CD4-positive, alpha-beta T cell treated with Interleukin-21 for 1 hour (primary cell): ENCODE measurements around the gene E2F2.
A peak's percentile ranks its signal among the peaks of the same experiment; 100 is the strongest.

Experiments used
- DNase-seq: peaks from one replicate; pipeline ENCODE4 v3.0.0-alpha.2; 2020

Gene E2F2

DNA sequence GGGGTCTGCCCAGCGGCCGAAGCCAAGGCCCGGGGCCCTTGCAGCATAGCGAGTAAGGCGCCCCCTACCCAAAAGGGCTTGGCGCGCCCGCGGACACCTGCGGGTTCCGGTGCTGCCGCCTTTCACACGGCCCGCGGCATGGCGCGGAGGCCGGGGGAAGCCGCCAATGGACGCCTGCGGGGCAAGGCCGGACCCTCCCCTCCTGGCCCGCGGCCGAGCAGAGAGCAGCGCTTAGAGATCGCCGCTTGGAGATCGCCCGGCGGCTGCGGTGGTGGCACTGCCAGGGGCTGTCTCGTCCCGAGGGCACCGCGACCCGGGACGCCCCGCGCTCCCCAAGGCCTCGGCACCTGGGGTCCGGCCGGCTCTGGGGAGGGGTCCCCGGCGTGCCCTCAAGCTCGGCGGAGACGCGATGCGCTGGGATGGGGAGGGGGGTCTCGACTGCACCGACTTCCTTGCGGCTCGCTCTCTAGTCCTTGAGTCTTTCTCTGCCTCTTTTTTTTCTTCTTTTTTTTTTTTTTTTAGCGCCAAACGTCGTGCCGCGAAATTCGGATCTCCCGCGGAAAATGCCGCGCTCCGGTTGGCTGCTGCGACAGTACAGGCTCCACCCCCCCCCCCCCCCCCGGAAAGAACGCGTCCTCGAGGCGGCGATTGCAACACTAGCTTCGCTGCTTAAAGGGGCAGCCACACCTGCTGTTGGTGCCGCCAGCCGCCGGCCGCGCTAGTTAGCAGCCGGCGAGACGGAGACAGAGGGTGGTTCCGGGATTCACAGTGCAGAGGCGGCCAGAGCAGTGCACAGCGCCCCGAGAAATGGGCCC is at the start of gene E2F2:
Gene E2F2 (minus strand): TSS at position 487 of the 815 bp plus-strand sequence. CDS start 440 bp downstream, at position 47.
- DNase-seq: peak; percentile 89

GRCh38 chr1:23578997-23579363 is 47.9 kb upstream of the E2F2 start:
- no peak for DNase-seq

DNA sequence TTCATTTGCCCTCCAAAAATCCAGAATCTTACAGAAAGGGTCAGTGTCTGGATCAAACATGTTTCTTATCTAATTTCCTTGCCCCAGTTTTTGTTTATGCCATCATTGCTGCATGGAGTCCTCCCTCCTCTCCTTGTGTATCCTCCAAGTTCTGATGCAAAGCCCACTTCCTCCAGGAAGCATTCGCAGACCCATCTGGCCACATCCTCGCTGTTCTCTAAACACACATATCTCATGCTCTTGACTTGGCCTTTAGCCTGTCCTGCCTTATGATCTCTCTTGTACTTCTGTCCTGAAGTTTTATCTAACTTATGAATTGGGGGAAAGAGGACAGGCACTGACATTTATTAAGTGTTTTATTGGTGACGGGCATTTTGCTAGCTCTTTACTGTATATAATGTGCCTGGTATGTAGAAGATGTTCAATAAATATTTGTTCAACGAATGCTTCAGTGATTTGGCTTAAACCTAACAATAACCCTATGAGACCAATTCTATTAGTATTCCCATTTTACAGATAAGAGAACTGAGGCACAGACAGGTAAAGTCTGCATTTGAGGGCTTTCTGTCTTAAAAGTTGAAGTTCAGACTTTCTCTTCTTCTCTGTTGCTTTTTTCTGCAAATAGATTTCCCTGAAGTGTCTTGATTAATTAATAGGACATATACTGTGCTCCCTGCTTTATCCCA is 47.4 kb upstream of the E2F2 start:
- DNase-seq: no peak

- no peak for DNase-seq
Observed at GRCh38 chr1:23577056-23578004, 46.3 kb upstream of the E2F2 start.

DNA sequence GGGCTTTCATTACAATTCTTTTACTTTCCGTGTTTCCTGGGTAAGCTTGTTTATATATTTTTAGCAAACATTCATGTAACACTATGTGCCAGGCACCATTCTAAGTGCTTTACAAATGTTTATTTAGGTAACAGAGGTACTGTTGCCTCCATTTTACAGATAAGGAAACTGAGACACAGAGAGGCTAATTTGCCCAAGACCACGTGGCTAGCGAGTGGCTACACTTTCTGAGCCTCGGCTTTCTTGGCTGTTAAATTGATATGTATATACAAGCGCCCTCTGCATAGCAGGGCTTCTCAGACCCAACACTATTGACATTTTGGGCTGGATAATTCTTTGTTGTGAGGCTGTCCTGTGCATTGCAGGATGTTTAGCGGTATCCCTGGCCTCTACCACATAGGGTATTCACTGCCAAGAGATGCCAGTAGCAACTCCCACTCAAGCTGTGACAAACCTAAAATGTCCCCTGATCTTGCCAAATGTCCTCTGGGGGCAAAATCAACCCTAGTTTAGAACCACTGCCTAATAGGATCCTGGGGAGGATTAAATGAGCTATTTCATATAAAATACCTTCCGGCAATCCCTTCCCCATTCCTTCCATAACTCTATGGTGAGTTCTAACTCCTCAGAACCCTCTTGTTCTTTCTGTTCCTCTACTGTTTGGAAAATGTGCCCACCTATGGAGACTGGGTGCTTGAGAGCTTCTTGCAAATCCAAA is 45.5 kb upstream of the E2F2 start:
- no peak for DNase-seq

- DNase-seq: no peak
Observed at GRCh38 chr1:23575226-23575810, 44.3 kb upstream of the E2F2 start.

DNA sequence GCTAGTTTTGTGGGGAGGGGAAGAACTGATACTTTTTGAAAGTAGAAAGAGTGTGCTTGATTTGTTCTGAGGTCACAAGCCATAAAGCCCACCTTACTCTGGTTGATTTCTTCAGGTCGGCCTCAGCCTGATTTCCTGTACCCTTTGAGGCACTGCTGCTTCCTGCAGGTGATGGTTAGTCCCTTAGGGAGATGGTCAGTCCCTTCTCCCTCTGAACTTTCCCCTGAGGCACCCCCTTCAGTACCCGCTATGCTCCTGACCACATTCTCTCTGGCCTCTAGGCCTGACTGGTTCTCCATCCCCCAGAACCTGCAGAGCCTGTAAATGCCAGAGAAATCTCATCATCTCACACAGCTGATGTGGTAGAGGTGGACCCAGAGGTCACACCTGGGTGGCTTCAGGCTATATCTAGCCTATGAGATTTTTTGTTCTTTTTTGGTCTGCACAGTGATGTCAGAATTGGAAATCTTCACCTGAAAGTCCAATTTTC is 43.3 kb upstream of the E2F2 start:
- DNase-seq: no peak

- no peak for DNase-seq
Observed at GRCh38 chr1:23573574-23574182, 42.6 kb upstream of the E2F2 start.

- DNase-seq: no peak
Observed at GRCh38 chr1:23571465-23571864, 40.4 kb upstream of the E2F2 start.

DNA sequence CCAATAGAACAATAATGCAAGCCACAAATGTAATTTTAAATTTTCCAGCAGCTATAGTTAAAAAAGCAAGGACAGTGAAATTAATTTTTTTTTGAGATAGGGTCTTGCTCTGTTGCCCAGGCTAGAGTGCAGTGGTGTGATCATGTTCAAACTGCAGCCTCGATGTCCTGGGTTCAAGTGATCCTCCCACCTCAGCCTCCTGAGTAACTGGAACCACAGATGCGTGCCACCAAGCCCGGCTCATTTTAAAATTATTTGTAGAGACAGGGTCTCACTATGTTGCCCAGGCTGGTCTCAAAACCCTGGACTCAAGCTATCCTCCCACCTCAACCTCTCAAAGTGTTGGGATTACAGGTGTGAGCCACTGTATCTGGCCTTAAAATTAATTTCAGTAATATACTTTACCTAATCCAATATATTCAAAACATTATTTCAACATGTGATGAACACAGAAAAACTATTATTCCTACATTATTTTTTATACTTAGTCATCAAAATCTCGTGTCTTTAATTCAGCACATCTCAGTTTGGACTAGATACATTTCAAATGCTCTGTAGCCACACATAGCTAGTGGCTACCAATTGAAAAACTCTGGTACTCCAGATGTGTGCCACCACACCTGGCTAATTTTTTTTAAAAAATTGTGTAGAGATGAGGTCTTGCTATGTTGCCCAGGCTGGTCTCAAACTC is 39.1 kb upstream of the E2F2 start:
- no peak for DNase-seq

DNA sequence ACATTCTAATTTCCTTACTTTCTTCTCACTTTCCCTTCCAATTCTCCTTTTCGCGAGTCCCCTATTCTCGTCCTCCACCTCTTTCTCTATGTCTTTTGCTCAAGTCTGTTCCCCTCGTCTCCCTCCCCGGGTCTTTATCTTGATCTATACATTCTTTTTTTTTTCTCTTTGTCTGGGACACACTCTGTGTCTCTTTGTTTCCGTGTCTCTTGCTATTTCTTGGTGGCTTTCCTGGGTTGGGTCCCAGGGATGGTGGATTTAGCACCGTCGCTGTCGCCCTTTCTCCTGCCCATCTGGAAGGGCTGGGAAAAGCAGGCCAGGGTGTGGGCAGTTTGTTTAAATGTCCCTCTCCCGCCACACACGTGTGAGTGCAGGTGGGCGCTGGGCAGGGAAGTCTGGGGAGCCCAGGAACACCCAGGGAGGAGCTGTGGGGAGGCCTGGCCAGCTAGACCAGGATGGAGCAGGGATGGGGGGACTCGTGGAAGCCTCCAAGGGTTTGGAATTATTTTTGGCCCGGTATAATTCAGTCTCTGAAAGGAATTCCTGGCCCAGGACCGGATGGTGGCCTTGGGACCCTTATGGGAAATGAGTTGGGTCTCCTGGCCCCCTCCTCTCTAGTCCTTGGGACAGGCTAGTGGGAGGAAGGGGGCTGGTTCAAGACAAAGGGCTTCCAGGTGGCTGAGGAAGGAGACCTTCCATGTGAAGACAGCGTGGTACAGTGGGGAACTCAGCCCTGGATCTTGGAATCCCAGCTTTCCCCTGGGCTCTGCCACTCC is 37.8 kb upstream of the E2F2 start:
- DNase-seq: no peak

GRCh38 chr1:23567996-23568607 is 37.1 kb upstream of the E2F2 start:
- no peak for DNase-seq

DNA sequence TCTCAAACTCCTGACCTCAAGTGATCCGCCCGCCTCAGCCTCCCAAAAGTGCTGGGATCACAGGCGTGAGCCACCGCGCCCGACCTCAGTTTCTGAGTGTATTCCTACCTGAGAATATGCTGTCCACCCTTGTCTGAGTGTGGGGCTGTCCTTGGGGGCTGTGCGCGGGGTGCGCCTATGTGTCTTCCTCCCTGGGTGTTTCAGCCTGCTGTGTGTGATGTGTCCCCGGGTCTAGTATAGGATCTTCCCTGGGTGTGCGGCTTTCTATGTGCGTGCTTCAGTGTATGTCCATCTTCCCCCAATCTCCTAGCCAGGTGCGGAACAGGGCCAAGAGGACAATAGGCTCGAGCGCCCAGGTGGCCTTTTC is 36.6 kb upstream of the E2F2 start:
- no peak for DNase-seq

GRCh38 chr1:23566304-23566703 is 35.3 kb upstream of the E2F2 start:
- DNase-seq: no peak

DNA sequence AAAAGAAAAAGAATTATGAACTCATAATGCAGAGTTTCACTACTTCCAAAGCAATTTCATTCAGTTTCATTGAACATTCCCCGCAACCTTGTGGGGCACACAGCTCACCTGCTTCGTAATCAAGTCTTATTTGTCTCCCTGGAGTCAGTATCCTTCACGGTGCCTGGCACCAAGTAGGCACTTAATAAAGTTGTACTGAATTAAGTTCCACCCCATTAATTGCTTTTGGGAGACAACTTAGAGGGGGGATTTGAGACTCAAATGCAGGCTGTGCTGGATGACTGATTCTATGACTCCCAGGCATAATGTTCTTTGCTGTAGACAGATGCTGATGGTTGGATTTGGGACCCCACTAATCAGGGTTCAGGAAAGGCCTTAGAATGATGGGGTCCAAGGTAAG is 34.7 kb upstream of the E2F2 start:
- no peak for DNase-seq

DNA sequence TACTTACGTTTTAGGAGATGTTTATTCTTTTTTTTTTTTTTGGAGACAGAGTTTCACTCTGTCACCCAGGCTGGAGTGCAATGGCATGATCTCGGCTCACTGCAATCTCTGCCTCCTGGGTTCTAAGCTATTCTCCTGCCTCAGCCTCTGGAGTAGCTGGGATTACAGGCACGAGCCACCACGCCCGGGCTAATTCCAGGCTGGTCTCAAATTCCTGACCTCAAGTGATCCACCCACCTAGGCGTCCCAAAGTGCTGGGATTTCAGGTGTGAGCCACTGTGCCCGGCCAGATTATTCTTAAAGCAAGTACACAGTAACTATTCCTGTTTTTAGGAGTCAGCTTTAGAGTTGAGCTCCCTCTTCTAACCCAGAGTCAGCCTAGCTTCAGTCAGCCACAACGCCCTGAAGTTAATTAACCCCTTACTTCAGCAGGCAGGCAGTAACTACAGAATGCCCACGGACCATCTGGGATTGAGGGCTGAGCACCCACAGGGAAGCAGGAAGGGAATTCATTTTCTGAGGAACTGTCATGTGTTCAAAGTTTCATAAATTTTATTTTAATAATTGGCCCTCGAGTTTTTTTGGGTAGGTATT is 33.6 kb upstream of the E2F2 start:
- DNase-seq: no peak

DNA sequence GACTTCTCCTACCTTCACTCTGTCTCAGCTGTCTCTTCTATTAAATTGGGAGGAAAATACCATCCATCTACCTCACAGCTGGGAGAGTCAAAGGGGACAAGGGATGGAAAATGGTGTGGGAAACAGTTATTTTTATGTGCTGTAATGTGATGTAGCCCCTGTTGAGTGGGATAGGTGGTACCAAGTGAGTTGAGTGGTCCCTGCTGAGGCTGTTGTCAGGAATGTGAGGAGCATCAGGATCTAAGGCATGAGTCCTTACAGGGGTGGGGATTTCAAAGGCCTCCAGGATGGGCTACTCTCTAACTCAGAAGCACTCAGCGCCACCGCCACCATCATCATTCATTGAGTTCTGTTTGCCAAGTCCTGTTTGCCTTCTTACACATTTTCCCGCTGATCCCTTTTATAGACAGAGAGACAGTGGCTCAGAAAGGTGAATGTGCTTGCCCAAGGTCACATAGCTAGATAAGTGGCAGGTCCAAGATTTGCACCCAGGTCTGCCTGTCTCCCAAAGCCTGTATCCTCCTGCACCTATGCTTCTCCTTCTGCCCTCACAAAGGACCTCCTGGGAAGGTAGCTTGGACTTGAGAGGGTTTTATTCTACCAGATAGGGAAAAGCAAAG is 32.8 kb upstream of the E2F2 start:
- no peak for DNase-seq

- DNase-seq: no peak
Observed at GRCh38 chr1:23563003-23563402, 32.0 kb upstream of the E2F2 start.
